HG03025 (cell line): ENCODE data around the gene LCOR.

ENCODE experiments used
- ATAC-seq: cut with Tn5 transposase; IDR thresholded peaks from one replicate; pipeline ENCODE4 v1.9.1; 2021; ENCODE audit warnings: mild to moderate bottlenecking, moderate library complexity; ENCODE audit not compliant: unreplicated experiment, low FRiP score

The LCOR gene

DNA sequence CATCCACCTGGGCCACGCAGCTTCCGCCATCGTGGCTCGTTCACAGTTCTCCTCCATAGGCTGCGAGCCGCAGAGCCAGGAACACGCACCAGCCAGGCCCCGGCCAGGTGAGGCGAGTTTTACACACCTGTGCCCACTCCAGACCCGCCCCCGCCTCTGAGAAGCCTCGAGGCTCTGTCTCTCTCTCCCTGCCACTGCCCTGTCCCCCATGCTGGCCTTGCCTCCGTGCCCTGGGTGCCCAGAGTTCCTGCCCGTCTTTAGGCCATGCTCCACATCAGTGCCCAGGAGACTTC, 211.4 kb downstream of the LCOR start:
- ATAC-seq = no peak
